NCI-H748 treated with DMSO at 0.1 percent for 48 hours (cell line): ENCODE data around the gene KATNA1.

Source experiments
- DNase-seq: peaks from one replicate; lab custom pipeline; 2025; lab: John Stamatoyannopoulos, UW

The KATNA1 gene

DNA sequence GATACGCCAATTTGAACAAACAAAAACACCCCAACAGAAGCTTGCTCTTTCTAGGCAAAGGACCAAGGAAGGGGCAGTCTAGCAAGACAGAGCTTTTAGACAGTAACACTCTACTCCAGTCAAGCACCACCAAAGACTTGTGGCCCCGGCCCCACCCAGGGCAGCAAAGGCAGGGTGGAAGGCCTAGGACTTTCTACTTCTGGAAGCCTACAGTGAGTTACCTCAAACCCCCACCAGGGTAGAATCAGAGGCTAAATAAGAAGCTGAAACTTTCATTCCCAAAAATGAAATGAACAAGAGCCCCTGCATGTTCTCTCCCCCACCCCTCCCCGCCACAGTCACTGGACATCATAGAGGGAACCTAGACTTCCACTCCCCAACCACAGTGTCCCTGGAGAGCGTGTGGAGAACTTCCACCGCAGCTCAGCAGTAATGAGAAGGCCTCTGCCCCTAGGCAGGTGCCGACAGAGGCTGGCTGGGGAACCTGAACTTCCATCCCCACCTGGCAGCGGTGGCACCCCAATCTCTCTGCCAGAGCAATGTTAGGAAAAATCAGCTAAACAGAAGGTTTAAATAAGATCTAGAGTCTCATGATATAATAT is 40.0 kb downstream of the KATNA1 start:
- no peak for DNase-seq

DNA sequence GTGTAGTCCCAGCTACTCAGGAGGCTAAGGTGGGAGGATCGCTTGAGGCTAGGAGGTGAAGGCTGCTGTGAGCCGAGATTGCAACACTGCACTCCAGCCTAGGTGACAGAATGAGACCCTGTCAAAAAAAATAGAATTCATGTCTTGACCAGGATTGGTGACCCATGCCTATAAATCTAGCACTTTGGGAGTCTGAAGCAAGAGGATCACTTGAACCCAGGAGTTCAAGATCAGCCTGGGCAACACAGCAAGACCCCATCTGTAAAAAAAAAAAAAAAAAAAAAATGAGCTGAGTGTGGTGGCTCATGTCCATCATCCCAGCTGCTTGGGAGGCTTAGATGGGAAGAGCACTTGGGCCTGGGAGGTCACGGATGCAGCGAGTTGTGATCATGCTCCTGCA is 48.0 kb downstream of the KATNA1 start:
- no peak for DNase-seq

DNA sequence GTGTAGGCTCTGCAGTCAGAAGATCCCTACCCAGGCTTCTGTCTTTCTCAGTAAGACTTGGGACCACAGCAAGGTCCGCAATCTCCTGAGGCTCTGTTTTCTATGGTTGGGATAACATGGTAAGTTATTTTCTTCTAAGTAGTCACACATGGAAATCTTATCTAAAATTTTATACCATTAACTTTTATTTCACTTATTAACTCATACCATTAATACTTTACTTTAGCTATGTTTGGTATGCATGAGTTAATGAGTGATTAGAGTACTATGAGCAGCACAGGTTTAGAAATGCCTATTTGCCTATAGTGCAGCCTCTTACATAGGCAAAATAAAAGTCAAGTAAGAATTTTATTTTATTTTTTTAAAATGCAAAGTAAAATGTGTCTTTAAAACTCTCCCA is 55.1 kb downstream of the KATNA1 start:
- no peak for DNase-seq

DNA sequence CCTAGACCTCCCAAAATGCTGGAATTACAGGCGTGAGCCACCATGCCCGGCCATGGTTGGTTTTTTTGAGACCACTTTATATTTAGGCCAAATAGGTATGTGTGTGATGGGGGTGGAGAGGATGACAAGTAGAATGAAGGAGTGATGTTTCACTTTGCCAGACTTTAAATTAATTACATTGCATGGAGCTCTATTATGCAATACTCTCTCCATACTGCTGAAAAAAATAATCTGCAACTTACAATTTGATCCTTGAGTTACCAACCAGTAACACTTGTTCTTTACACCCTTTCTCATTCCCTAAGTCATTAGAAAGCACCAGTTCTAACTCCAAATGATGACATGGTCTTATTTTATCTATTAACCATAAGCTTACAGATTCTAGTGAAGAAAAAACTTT is 55.5 kb downstream of the KATNA1 start:
- DNase-seq = no peak

DNA sequence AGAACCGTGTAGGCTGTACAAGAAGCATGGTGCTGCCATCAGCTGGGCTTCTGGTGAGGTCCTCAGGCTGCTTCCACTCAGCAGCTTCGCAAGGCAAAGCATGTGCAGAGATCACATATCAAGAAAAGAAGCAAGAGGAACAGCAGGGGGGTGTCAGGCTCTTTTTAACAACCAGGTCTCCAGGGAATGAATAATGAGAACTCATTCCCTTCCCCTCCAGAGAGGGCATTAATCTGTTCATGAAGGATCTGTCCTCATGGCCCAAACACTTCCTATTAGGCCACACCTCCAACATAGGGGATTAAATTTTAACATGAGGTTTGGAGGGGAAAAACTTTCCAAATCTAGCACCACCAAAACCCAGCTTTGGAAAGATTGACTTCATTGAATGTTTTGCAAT is 62.4 kb downstream of the KATNA1 start:
- no peak for DNase-seq

DNA sequence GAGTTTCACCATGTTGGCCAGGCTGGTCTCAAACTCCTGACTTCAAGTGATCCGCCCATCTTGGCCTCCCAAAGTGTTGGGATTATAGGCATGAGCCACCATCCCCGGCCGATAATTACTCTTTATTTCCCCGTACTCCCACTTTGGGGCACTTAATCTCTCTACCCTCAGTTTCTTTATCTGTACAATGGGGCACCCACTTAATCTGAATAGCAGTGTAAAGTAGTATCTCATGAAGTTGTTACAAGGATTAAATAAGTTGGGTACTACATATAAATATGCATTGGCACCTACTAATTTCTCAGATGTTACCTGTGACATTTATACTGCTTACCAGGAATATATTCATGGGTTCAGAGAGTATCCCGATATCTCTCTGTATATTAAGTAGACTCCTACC is 67.2 kb downstream of the KATNA1 start:
- no peak for DNase-seq

DNA sequence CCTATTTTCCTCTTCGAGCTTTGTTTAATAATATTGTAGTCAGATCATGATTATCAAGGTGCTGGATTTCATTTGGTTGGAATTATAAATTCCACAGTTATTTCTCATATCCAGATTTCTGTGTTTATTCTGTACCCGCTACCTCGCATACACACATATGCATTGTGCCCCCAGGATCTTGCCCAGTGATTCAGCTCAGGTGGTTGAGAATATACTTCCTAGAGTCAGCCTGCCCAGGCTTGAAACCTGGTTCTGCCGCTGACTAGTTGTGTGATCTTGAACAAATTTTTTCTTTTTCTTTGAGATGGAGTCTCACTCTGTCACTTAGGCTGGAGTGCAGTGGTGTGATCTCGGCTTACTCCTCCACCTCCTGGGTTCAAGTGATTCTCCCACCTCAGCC is 67.6 kb downstream of the KATNA1 start:
- no peak for DNase-seq

DNA sequence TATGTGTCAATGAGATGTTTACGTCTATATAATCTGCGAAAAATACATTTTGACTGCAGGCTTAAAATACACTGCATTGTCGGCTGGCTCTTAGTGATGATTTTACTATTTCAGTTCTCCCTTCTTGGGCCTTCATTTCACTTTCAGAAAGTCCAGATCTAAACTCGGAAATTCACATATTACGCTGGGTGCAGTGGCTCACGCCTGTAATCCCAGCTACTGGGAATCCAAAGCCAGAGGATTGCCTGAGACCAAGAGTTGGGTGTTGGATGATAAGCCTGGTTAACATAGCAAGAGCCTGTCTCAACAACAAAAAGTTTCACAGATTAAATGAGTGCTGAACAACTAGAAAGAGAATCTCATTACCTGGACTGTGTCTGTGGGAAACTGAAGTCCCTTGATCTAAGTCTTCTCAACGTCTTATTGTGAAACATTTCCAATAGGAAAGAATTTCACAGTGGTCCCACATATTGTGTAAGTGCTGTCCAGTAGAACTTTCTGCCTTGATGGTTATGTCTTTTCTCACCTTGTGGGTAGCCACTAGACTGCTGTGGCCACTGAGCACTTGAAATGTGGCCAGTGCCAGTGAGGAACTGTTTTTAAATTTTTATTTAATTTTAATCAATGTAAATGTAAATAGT is 80.4 kb downstream of the KATNA1 start:
- DNase-seq = no peak

DNA sequence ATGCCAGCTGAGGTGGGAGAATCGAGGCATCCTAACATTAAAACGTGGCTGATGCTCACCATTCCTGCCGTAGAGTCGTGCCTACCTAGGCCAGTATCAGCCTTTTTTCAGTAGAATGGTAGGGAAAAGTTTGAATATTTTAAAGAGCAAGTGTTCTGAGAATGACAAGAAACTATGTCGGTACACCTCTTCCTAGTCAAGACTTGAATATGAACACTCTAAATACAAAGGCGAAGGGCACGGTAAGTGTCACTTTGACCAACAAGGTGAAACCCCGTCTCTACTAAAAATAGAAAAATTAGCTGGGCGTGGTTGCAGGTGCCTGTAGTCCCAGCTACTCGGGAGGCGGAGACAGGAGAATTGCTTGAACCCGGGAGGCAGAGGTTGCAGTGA is 81.3 kb downstream of the KATNA1 start:
- DNase-seq = no peak

DNA sequence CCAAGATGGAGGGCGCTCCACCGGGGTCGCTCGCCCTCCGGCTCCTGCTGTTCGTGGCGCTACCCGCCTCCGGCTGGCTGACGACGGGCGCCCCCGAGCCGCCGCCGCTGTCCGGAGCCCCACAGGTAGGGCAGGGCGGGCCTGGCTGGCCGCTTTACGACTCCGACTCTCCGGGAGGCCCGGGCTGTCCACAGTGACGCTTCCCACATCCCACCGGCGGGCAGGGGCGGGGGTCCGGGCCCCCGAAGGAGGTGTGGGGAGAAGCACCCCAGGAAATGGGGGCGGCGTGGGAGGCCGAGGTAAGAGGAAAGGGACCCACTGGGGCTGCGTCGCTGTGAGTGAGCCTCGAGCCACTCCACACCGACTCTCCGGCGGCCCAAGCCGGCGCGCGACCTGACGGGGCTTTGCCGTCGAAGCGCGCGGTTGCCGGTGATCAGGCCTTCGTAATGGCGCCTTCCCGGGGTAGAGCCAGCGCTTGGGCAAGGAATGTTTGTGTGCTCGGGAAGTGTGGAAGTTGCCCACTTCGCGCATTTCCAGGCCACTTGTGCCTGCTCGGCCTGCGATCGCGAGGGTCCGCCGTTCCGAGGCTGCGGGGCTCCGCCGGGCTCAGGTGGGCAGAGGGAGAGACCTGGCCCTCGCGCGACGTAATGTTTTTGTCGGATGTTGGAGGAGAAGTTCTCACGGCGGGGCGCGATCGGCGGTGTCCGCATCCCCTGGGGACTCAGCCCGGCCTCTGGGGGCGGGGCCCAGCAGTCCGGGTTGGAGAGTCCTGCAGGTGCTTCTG is 81.9 kb downstream of the KATNA1 start:
- peak; percentile 30 for DNase-seq

DNA sequence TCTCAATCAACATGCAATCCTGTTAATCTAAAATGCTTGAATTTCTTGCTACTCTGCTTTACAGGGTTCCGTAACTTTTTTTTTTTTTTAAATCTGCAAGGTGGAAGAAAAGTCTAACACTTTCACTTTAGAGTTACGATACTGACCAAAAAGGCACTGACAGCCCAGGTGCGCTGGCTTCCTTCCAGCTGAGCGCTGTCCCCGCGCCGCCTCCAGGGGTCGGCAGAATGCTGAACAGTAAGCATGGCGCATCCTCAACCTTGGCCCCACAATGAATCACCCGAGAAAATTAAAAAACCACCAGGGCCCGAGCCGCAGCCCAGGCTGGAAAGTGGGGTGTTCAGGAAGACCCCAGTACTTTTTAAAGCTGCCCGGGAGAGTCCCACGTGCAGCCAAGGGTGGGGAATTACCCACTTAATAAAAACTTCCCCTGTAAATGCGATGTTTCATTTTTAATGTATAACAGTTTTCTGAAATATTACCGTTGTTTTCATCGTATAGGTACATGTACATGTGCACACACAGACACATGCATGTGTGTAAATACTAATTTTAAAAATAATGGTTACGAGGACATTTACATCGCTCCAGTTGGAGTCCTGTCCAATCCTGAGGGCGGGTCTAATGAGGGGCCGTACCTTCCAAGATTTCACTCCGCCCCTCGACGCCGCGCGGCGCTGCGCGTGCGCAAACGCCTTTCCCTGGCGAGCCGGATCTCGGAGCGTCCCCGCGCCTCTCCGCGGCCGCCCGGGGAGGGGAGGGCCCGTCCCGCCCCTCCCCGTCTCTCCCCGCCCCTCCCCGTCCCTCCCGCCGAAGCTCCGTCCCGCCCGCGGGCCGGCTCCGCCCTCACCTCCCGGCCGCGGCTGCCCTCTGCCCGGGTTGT is 82.7 kb downstream of the KATNA1 start, which contains the start of gene GINM1:
Gene GINM1, plus strand, starts transcription at position 849 of the 883 bp plus-strand sequence. CDS start 40 bp downstream, outside the sequence.
- DNase-seq = peak; percentile 74

DNA sequence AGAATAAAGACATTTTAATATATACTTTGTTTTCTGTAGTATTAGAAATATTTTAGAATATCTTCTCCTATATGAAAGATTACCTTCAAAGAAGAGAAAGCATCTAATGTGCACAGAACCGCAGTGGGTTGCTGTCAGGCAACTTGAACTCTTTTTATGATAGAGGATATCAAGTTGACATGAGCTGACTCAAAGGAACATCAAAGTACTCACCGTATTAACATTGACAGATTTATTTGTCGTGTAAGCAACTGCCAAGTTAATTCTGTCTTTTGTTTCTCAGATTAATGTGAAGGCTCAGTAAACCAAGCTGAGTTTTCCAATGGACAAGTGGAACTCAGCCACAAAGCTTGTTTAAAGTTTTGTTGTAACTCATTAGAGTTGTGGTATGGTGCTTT is 84.6 kb downstream of the KATNA1 start:
- no peak for DNase-seq

DNA sequence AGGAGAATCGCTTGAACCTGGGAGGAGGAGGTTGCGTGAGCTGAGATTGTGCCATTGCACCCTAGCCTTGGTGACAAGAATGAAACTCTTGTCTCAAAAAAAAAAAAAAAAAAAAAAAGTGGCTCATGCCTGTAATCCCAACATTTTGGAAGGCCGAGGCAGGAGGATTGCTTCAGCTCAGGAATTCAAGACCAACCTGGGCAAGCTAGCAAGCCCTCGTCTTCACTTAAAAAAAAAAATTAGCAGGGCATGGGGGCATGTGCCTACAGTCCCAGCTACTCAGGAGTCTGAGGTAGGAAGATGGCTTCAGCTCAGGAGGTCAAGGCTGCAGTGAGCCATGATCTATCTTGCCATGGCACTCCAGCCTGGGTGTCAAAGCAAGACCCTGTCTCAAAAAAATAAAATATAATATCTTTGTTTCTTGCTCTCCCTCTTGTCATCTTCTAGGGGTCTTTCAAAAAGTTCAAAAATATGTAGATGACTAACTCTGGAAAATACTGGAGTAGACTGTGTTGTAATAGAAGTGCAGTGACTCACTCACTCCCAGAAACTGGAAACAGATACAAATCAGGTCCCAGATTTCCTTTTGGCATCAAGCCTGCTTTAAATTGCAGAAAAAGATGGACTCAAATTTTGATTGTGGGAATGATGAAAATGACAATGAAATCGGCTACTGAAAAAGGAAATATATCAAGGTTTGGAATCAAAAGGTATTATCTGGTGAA is 85.1 kb downstream of the KATNA1 start:
- DNase-seq = no peak

DNA sequence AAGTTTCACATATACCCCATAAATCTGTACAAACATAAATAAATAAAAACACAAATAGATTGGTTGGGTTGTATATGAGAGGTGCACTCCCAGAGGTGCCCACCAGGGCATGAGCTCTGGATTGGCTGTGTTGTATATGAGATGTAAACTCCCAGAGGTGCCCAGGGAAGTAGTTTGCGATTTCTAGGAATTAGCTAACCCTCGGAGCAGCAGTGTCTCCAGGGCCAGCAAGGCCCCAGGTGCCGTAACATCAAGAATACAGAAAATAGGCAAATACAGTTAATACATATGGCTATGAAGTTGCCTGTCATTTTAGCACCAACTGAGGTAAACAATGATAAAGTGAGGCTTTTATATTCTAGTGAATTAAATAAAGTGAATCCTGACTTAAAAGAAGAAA is 87.8 kb downstream of the KATNA1 start:
- DNase-seq = no peak

DNA sequence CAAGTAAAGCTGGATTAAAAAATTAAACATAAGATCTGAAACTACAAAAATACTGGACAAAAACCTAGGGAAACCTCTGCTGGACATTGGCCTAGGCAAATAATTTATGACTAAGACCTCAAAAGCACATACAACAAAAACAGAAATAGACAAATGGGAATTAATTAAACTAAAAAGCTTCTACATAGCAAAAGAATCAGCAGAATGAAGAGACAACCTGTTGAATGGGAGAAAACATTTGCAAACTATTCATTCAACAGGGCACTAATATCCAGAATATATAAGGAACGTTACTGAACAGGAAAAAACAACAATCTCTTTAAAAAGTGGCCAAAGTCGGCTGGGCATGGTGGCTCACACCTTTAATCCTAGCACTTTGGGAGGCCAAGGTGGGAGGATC is 89.1 kb downstream of the KATNA1 start:
- DNase-seq = no peak

DNA sequence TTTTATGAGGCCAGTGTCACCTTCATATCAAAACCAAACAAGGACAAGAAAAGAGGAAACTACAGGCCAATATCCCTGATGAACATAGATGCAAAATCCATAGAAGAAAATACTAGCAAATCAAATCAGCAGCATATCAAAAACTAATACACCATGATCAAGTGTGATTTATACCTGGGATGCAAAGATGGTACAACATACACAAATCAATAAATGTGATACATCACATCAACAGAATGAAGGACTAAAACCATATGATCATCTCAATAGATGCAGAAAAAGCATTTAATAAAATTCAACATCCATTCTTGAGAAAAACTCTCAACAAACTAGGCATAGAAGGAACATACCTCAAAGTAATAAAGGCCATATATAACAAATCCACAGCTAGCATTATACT is 90.5 kb downstream of the KATNA1 start:
- DNase-seq = no peak

DNA sequence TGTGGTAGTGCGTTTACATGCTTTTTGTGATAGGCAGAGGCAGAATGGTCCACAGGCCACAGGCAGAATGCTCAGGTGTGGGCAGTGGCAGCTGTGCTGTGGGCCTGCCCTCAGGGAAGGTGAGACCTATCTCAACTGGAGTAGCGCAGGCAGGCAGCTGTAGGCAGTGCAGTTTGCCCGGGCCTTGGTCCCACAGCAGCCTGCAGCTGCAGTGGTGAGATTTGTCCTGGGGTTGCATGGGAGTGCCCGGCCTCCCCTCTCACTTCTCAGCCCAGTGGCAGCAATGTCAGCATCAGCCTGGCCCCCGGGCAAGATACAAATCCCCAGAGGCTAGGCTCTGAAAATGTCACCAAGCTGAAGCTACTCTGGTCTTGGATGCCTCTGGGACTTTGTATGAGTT is 96.6 kb downstream of the KATNA1 start:
- no peak for DNase-seq

DNA sequence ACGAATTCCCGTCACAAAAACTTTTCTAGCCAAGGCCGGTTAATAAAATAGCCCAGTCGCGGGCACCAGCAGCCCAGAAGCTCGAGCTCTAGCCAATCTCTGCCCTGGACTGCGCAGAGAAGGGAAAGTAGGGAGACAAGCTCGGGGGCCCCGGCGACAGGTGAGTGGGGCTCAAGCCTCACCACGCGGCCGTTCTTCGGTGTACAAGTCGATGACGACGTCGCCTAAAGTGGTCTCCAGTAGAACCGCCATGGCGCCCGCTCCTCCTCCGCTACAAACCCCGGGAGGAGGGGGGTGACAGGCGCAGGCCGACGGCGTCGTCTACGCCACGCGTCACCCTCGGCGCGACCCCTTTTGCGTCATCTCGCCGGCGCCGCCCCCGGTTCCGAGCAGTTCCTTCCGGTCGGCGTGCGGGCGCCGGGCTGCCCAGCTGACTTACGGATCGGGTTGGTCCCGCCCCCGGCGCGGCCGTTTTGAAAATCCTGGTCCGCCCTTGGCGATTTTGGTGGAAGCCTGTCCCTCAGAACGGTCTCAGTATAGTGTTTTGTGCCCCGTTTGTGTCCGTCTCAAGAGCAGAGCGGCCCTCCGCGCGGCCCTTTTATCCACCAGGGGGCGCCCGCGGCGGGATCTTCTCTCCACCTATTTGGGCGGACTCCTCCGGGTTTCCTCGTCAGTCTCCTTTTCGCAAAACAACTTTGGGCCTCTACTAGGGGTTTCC is 102.6 kb downstream of the KATNA1 start, which contains the start of gene PPIL4:
Gene PPIL4, minus strand, starts transcription at position 290 of the 718 bp plus-strand sequence. Its CDS starts 38 bp downstream, at position 252.
- peak; percentile 80 for DNase-seq

DNA sequence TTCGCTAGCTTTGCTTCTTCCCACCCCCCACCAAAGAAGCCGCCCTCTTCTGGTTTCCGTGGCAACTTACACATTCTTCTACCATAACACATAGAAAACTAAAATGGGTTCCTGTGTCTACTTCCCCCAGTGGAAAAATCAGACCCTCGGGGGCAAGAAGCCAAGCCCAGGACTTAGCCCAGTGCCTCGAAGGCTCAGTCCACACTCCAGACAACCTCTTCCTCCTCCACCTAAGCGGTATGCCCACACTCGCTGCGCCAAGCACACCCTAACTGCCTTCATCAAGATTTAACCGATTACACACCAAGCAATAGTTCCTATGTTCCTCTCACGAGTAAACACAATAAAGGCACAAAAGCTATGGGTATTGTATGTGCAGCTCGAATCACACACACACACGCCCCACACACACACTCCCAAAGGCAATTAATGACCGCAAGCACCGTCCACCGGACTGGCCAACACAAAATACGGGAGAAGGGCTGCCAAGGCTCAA is 103.2 kb downstream of the KATNA1 start:
- DNase-seq = no peak
